ENCODE data around the gene EPSTI1.

DNA sequence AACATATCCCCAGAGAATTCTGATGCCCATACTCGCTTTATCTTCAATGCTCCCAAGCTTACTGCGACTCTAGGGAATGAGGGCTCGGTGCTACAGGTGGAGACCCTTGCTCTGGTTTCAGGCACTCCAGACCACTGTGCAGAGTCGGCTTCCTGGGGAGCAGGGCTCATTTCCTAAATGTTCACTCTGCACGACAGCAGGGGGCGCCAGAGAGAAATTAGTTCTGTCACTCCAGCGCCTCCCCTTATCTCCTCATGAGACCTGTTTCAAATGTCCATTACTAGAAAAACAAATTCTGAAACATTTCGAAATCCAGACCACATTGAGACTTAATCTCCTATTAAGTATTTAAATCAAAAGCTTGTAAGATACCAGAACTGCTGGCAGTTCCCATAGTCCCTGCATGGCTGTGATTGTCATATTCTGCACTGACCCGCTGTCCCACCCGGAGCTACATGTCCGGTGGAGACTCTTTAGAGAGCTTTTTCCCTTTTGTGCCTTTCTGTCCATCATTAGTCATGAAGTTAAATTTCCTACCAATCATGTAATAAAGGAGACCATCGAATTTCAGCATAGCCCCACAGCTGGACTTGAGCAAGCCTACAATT is 22.4 kb downstream of the EPSTI1 start:
- TF ChIP-seq EP300 (IDR thresholded peaks at IDR 0.05; ENCODE audit: low read depth) (no peak), POLR2AphosphoS5 (IDR thresholded peaks at IDR 0.05) (no peak)

All from transverse colon (tissue), 3 donors.